ENCODE measurements around the gene C1QTNF2. TPM values are rescaled to one million over a fixed set of nuclear protein-coding genes. Genes with fewer than 3 reads are reported as not detected.

The C1QTNF2 gene
- total and polyA plus RNA-seq, 8 donors: 0.09 to 0.41 (median 0.24) TPM; not detected in 2

DNA sequence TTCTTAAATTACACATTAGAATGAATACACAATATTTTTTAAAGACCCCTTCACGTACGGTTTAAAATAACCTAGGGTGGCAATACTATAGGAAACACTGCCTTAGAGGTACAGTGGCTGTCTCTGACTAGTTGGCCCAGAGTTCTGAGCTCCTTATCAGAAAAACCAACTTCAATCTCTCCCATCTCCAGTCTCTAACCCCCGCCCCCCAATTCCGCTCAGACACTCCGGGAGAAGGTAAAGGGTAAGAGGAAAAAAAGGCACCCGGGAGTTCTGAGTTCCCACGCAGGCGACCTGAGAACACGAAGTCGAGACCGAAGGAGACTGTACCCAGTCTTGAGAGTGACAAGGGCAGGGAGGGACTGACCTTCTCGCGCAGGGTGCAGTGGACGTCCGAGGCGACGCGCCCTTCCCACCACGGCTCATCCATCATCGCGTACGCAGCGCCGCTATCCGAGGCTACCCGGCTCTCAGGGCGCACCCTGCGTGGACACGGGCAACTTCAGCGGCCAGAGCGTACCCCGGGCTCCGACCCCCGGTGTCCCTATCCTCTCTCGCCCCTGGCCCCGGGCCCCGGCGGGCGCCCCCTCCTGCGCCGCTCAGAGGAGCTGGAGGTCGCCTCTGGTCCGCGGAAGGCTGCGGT is 58.8 kb downstream of the C1QTNF2 start:
- Histone ChIP-seq H3K4me1 (peaks cover 0 to 3% (median 0%) of the 10 kb centered on the region in 3 donors), H3K9me3 (no peaks in the 10 kb centered on the region), H3K27me3 (peaks cover 0 to 17% (median 2%) of the 10 kb centered on the region in 4 donors), H3K27ac (no peak overlapping the region), H3K36me3 (no peaks in the 10 kb centered on the region), H3K4me3 (peak overlapping the region; percentile 23 to 54 (median 32))
- ATAC-seq (peak; percentile 33 to 48 (median 38)), DNase-seq (peak in 2 of 6 donors; percentile 60 to 61), FAIRE-seq (no peak)
- intact Hi-C loops (cut with DNase I): no loop called here
- TF ChIP-seq, protein P1, sequence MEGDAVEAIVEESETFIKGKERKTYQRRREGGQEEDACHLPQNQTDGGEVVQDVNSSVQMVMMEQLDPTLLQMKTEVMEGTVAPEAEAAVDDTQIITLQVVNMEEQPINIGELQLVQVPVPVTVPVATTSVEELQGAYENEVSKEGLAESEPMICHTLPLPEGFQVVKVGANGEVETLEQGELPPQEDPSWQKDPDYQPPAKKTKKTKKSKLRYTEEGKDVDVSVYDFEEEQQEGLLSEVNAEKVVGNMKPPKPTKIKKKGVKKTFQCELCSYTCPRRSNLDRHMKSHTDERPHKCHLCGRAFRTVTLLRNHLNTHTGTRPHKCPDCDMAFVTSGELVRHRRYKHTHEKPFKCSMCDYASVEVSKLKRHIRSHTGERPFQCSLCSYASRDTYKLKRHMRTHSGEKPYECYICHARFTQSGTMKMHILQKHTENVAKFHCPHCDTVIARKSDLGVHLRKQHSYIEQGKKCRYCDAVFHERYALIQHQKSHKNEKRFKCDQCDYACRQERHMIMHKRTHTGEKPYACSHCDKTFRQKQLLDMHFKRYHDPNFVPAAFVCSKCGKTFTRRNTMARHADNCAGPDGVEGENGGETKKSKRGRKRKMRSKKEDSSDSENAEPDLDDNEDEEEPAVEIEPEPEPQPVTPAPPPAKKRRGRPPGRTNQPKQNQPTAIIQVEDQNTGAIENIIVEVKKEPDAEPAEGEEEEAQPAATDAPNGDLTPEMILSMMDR (IDR thresholded peaks at IDR 0.05): no peak
- WGBS, 2 donors: 6 to 7% methylated on average over 42 to 45 of the region's 45 CpGs

DNA sequence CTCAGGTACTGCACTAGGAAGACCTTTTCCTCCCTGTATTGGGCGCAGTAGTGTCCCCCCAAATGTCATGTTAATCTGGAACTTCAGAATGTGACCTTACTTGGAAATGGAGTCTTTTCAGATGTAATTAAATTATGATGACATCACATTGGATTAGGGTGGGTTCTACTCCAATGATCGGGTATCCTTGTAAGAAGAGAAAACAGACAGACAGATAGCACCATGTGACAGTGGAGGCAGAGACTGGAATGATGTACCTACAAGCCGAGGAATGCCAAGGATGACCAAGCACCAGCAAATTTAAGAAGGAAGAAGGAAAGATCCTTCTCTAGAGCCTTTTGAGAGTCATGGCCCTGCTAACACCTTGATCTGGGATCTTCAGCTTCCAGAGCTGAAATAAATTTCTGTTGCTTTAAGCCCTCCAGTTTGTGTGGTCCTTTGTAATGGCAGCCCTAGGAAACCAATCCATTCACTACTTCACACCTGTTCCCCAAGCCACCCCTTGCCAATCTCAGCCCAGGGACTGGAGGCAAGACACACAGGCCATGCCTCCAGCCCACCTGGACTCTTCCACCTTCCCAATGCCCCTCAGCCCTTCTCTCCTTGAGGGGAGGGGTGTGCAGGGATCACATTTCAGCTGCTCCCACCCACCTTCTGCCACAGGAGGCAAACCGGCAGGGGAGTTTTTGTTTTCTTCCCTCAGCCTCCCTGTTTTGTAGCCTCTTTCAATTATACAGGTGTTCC is 59.7 kb downstream of the C1QTNF2 start:
- no peak for FAIRE-seq
- intact Hi-C loops (cut with DNase I): no loop called here
- TF ChIP-seq, protein P1 (IDR thresholded peaks at IDR 0.05): no peak
- 83 to 92% methylated on average over 4 of the region's 4 CpGs for WGBS, 2 donors
- Histone ChIP-seq H3K27ac (no peak overlapping the region), H3K9me3 (no peaks in the 10 kb centered on the region), H3K27me3 (peaks cover 0 to 17% (median 2%) of the 10 kb centered on the region in 4 donors), H3K36me3 (no peaks in the 10 kb centered on the region), H3K4me3 (no peak overlapping the region), H3K4me1 (no peaks in the 10 kb centered on the region)
- DNase-seq: no peak
- no peak for ATAC-seq

- DNase-seq (no peak), ATAC-seq (no peak), FAIRE-seq (no peak)
- no peaks in the 10 kb centered on the region for H3K4me1 ChIP-seq
- peaks cover 0 to 17% (median 2%) of the 10 kb centered on the region in 4 donors for H3K27me3 ChIP-seq
- TF ChIP-seq, protein P1 (IDR thresholded peaks at IDR 0.05): no peak
- 48 to 63% methylated on average over 4 of the region's 4 CpGs for WGBS, 2 donors
- no peaks in the 10 kb centered on the region for H3K36me3 ChIP-seq
- no peak overlapping the region for H3K27ac ChIP-seq
- intact Hi-C loops (cut with DNase I): no loop called here
- no peaks in the 10 kb centered on the region for H3K9me3 ChIP-seq
- no peak overlapping the region for H3K4me3 ChIP-seq
Observed at GRCh38 chr5:160310140-160310539, 60.3 kb downstream of the C1QTNF2 start.

DNA sequence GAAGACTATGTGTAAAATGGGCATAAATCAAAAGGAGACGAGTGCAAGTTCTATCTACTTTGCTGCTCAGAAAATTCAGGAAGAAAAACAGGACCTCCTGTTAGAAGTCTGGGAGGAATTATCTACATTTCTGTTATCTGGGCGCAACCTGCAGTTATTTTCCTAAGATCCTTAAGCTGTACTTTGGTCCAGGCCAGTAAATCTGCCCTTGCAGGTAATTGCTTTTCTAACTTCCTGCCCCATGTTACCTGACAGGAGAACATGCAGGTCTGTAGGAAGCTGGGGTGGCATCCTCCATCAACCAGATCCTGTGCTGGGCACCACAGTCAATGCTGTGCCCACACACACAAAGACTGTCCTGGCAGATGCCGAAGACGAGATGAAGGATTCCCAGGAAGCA is 63.7 kb downstream of the C1QTNF2 start:
- DNase-seq (no peak), ATAC-seq (no peak), FAIRE-seq (no peak)
- Histone ChIP-seq H3K27me3 (peaks cover 0 to 2% (median 0%) of the 10 kb centered on the region in 4 donors), H3K36me3 (no peaks in the 10 kb centered on the region), H3K4me3 (no peak overlapping the region), H3K4me1 (no peaks in the 10 kb centered on the region), H3K27ac (no peak overlapping the region), H3K9me3 (no peaks in the 10 kb centered on the region)
- 66 to 69% methylated on average over 4 of the region's 4 CpGs for WGBS, 2 donors
- TF ChIP-seq, protein P1 (IDR thresholded peaks at IDR 0.05): no peak
- intact Hi-C loops (cut with DNase I): no loop called here

DNA sequence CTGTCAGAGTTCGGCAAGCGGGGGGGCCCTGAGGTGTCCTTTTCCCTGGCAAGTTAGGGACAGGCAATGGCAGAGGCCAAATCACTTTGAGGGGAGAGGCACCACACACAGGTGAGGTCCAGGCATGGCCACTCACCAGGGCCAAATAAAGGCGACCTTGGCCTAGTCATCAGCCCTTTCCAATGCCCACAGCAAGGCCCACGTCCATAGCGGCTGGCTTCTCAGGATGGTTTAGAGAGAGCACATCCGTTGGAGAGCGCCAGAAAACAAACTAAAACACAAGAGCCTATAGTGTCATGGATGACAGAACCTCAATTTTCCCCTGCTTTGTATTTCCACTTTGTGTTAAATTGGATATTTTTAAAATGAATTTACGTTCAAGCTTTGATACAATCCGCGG is 65.1 kb downstream of the C1QTNF2 start:
- no peaks in the 10 kb centered on the region for H3K36me3 ChIP-seq
- ATAC-seq (no peak), FAIRE-seq (no peak), DNase-seq (no peak)
- H3K9me3 ChIP-seq: no peaks in the 10 kb centered on the region
- no peak overlapping the region for H3K27ac ChIP-seq
- intact Hi-C loops (cut with DNase I): no loop called here
- H3K4me1 ChIP-seq: no peaks in the 10 kb centered on the region
- no peaks in the 10 kb centered on the region for H3K27me3 ChIP-seq
- no peak overlapping the region for H3K4me3 ChIP-seq
- 87 to 88% methylated on average over 10 of the region's 10 CpGs for WGBS, 2 donors
- TF ChIP-seq, protein P1 (IDR thresholded peaks at IDR 0.05): no peak
